MM.1S (cell line): Measurements from ENCODE around the gene TSHZ2.

Experiments used
- DNase-seq: peaks from one replicate; pipeline ENCODE4 v3.0.0-alpha.2; 2015
- H2AFZ ChIP-seq: fragments of 300-600 bp; sonication (generic); 2 replicates; pipeline ENCODE4 v1.6.0; 2016; ENCODE audit warnings: antibody characterized with exemption, low read length
- H3F3A ChIP-seq: fragments of 300-600 bp; sonication (generic); 2 replicates; pipeline ENCODE4 v1.6.1; 2016; ENCODE audit warnings: mild to moderate bottlenecking, antibody characterized with exemption, low read length, moderate library complexity, mixed read lengths; ENCODE audit not compliant: insufficient read depth
- H3K27ac ChIP-seq: fragments of 300-600 bp; sonication (generic); 2 replicates; pipeline ENCODE4 v1.5.1; 2016; ENCODE audit warnings: mild to moderate bottlenecking, low read length
- H3K27me3 ChIP-seq: fragments of 300-600 bp; sonication (generic); replicated peaks from 2 replicates; pipeline ENCODE4 v1.6.0; 2016; ENCODE audit warnings: low read length; ENCODE audit not compliant: insufficient read depth
- H3K36me3 ChIP-seq: fragments of 300-600 bp; sonication (generic); replicated peaks from 2 replicates; pipeline ENCODE4 v1.6.1; 2016; ENCODE audit warnings: mild to moderate bottlenecking, low read length, mixed read lengths; ENCODE audit not compliant: insufficient read depth
- H3K4me1 ChIP-seq: fragments of 300-600 bp; sonication (generic); 2 replicates; pipeline ENCODE4 v1.6.1; 2016; ENCODE audit warnings: low read length, mixed read lengths
- H3K4me2 ChIP-seq: fragments of 300-600 bp; sonication (generic); 2 replicates; pipeline ENCODE4 v1.6.0; 2016; ENCODE audit warnings: low read depth, low read length
- H3K4me3 ChIP-seq: fragments of 300-600 bp; sonication (generic); 2 replicates; pipeline ENCODE4 v1.5.1; 2016; ENCODE audit warnings: low read length, mixed read lengths
- H3K79me2 ChIP-seq: fragments of 300-600 bp; sonication (generic); 2 replicates; pipeline ENCODE4 v1.6.1; 2016; ENCODE audit warnings: mixed run types, low read length, mixed read lengths
- H3K9ac ChIP-seq: fragments of 300-600 bp; sonication (generic); 2 replicates; pipeline ENCODE4 v1.6.1; 2016; ENCODE audit warnings: low read length, mixed read lengths
- H3K9me2 ChIP-seq: fragments of 300-600 bp; sonication (generic); replicated peaks from 2 replicates; pipeline ENCODE4 v1.6.1; 2016; ENCODE audit warnings: mild to moderate bottlenecking, low read length, mixed read lengths; ENCODE audit not compliant: insufficient read depth
- H3K9me3 ChIP-seq: fragments of 300-600 bp; sonication (generic); replicated peaks from 2 replicates; pipeline ENCODE4 v1.6.1; 2016; ENCODE audit warnings: mild to moderate bottlenecking, low read length, mixed read lengths; ENCODE audit not compliant: insufficient read depth
- H4K20me1 ChIP-seq: fragments of 300-600 bp; sonication (generic); 2 replicates; pipeline ENCODE4 v1.6.1; 2016; ENCODE audit warnings: mild to moderate bottlenecking, low read length, moderate library complexity, mixed read lengths; ENCODE audit not compliant: insufficient read depth
- CTCF ChIP-seq: fragments of 300-600 bp; sonication (generic); IDR thresholded peaks from 2 replicates; pipeline ENCODE4 v1.5.1; 2016; ENCODE audit warnings: antibody characterized with exemption, low read length, mixed read lengths
- EZH2 ChIP-seq: fragments of 300-600 bp; sonication (generic); optimal IDR thresholded peaks from 2 replicates; pipeline ENCODE3; 2017; ENCODE audit warnings: low read depth, mild to moderate bottlenecking, antibody characterized with exemption, low read length, mixed read lengths
- EZH2phosphoT487 ChIP-seq: fragments of 300-600 bp; sonication (generic); IDR thresholded peaks from 2 replicates; pipeline ENCODE4 v1.6.1; 2018; ENCODE audit warnings: antibody characterized with exemption, low read length

Gene TSHZ2

GRCh38 chr20:53057579-53057978, 85.4 kb downstream of the TSHZ2 start:
- H3K4me3 ChIP-seq: no peak overlapping the region
- H3K9me2 ChIP-seq: no peaks in the 10 kb centered on the region
- no peaks in the 10 kb centered on the region for H3K79me2 ChIP-seq
- no peak overlapping the region for H2AFZ ChIP-seq
- H3K4me2 ChIP-seq: no peak overlapping the region
- no peaks in the 10 kb centered on the region for H3K4me1 ChIP-seq
- H3K9ac ChIP-seq: no peak overlapping the region
- no peak for DNase-seq
- H3F3A ChIP-seq: no peaks in the 10 kb centered on the region
- no peaks in the 10 kb centered on the region for H3K27me3 ChIP-seq
- TF ChIP-seq EZH2phosphoT487: no peak
- TF ChIP-seq CTCF: no peak
- no peak for TF ChIP-seq EZH2
- no peak overlapping the region for H3K27ac ChIP-seq
- no peaks in the 10 kb centered on the region for H3K36me3 ChIP-seq
- no peaks in the 10 kb centered on the region for H3K9me3 ChIP-seq
- no peaks in the 10 kb centered on the region for H4K20me1 ChIP-seq

- no peak overlapping the region for H3K4me3 ChIP-seq
- no peak overlapping the region for H2AFZ ChIP-seq
- H3K79me2 ChIP-seq: no peaks in the 10 kb centered on the region
- H3F3A ChIP-seq: no peaks in the 10 kb centered on the region
- no peaks in the 10 kb centered on the region for H3K4me1 ChIP-seq
- DNase-seq: no peak
- no peaks in the 10 kb centered on the region for H3K27me3 ChIP-seq
- no peaks in the 10 kb centered on the region for H4K20me1 ChIP-seq
- no peak for TF ChIP-seq EZH2
- TF ChIP-seq CTCF: no peak
- TF ChIP-seq EZH2phosphoT487: no peak
- H3K27ac ChIP-seq: no peak overlapping the region
- H3K36me3 ChIP-seq: no peaks in the 10 kb centered on the region
- no peak overlapping the region for H3K9ac ChIP-seq
- no peak overlapping the region for H3K4me2 ChIP-seq
- no peaks in the 10 kb centered on the region for H3K9me2 ChIP-seq
- no peaks in the 10 kb centered on the region for H3K9me3 ChIP-seq
These were observed 87.7 kb downstream of the TSHZ2 start for GRCh38 chr20:53059848-53060247.

- Histone ChIP-seq H3K27me3 (no peaks in the 10 kb centered on the region), H4K20me1 (no peaks in the 10 kb centered on the region), H2AFZ (no peak overlapping the region), H3K4me2 (no peak overlapping the region), H3K9me2 (no peaks in the 10 kb centered on the region), H3K36me3 (no peaks in the 10 kb centered on the region), H3K79me2 (no peaks in the 10 kb centered on the region), H3K4me3 (no peak overlapping the region), H3K9ac (no peak overlapping the region), H3K4me1 (no peaks in the 10 kb centered on the region), H3F3A (no peaks in the 10 kb centered on the region), H3K9me3 (no peaks in the 10 kb centered on the region), H3K27ac (no peak overlapping the region)
- DNase-seq: no peak
- TF ChIP-seq EZH2phosphoT487: no peak
- no peak for TF ChIP-seq CTCF
- no peak for TF ChIP-seq EZH2
These were observed 89.3 kb downstream of the TSHZ2 start for GRCh38 chr20:53061192-53062108.
